UCSD-AML1 (cell line): ENCODE data around the gene SCG2.

Experiments used
- DNase-seq: peaks from one replicate; lab custom pipeline; 2025; ENCODE audit not compliant: unreplicated experiment; lab: John Stamatoyannopoulos, UW

Gene SCG2

GRCh38 chr2:223582001-223582400, 20.2 kb downstream of the SCG2 start:
- no peak for DNase-seq

- DNase-seq = no peak
Observed at GRCh38 chr2:223580951-223581350, 21.2 kb downstream of the SCG2 start.

GRCh38 chr2:223578846-223579245, 23.3 kb downstream of the SCG2 start:
- no peak for DNase-seq

- no peak for DNase-seq
Observed at GRCh38 chr2:223576873-223577272, 25.3 kb downstream of the SCG2 start.

GRCh38 chr2:223570784-223571183, 31.4 kb downstream of the SCG2 start:
- DNase-seq = no peak

GRCh38 chr2:223566396-223566795, 35.8 kb downstream of the SCG2 start:
- no peak for DNase-seq

GRCh38 chr2:223563462-223563861, 38.7 kb downstream of the SCG2 start:
- DNase-seq = no peak

- DNase-seq = no peak
Observed at GRCh38 chr2:223562078-223562477, 40.1 kb downstream of the SCG2 start.

GRCh38 chr2:223560749-223561435, 41.3 kb downstream of the SCG2 start:
- no peak for DNase-seq

GRCh38 chr2:223558970-223559369, 43.2 kb downstream of the SCG2 start:
- DNase-seq = no peak

- DNase-seq = no peak
Observed at GRCh38 chr2:223554923-223555322, 47.2 kb downstream of the SCG2 start.

GRCh38 chr2:223549215-223549614, 52.9 kb downstream of the SCG2 start:
- DNase-seq = no peak

- DNase-seq = no peak
Observed at GRCh38 chr2:223548194-223548593, 54.0 kb downstream of the SCG2 start.
